C4-2B (cell line): Measurements from ENCODE around the gene PIK3R3.

Experiments used
- ZFX ChIP-seq: fragments of 450-650 bp; IDR thresholded peaks from 2 replicates; pipeline ENCODE4 v1.6.1; 2017
- TF ChIP-seq, protein P1 (sequence below): fragments of 450-650 bp; conservative IDR thresholded peaks from 2 replicates; pipeline ENCODE4 v1.5.1; 2017; ENCODE audit warnings: mild to moderate bottlenecking

DNA sequence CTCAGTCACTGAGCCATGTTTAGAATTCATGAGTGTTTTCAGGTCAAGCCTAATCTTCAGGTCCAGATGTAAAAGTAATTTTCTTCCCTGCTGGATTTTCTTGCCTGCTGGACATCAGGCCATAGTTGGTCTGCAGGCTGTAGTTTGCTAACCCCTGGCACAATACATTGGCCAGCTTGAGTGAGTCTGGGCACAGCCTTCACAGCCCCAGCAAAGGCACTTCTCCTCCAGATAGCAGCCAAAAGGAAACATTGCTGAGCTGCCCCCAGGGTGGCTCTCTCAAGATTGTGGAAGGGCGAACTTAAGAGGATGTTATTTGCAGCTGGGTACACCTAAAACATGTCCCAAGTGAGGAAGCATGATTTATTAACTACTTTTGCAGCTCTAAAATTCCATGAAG lies 126.8 kb downstream of the PIK3R3 start:
- TF ChIP-seq, protein P1, sequence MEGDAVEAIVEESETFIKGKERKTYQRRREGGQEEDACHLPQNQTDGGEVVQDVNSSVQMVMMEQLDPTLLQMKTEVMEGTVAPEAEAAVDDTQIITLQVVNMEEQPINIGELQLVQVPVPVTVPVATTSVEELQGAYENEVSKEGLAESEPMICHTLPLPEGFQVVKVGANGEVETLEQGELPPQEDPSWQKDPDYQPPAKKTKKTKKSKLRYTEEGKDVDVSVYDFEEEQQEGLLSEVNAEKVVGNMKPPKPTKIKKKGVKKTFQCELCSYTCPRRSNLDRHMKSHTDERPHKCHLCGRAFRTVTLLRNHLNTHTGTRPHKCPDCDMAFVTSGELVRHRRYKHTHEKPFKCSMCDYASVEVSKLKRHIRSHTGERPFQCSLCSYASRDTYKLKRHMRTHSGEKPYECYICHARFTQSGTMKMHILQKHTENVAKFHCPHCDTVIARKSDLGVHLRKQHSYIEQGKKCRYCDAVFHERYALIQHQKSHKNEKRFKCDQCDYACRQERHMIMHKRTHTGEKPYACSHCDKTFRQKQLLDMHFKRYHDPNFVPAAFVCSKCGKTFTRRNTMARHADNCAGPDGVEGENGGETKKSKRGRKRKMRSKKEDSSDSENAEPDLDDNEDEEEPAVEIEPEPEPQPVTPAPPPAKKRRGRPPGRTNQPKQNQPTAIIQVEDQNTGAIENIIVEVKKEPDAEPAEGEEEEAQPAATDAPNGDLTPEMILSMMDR = no peak
- TF ChIP-seq ZFX = no peak
